Suprapubic skin (tissue), 4 donors: ENCODE data around the gene TLR6.

ENCODE experiments used
- CTCF ChIP-seq, 2 donors: fragments of 200-600 bp in 1 of 2; fragments of 450-650 bp in 1 of 2; sonication (generic) in 1 of 2; IDR thresholded peaks; one replicate each; pipeline ENCODE4 v1.5.1; 2016 to 2019; ENCODE audit warnings: antibody characterized with exemption in 2 of 2, mild to moderate bottlenecking in 1 of 2, moderate library complexity in 1 of 2
- EP300 ChIP-seq: sonication (generic); formaldehyde crosslinking; IDR thresholded peaks from one replicate; pipeline ENCODE4 v1.6.1; 2017; ENCODE audit warnings: antibody characterized with exemption
- POLR2A ChIP-seq, 2 donors: fragments of 450-650 bp; IDR thresholded peaks; one replicate each; pipeline ENCODE4 v1.6.1; 2017; ENCODE audit warnings: antibody characterized with exemption in 2 of 2, mild to moderate bottlenecking in 2 of 2, moderate library complexity in 2 of 2
- POLR2AphosphoS5 ChIP-seq, 3 donors: sonication (generic); formaldehyde crosslinking; IDR thresholded peaks; one replicate each; pipeline ENCODE4 v1.6.1; 2017; ENCODE audit warnings: antibody characterized with exemption in 3 of 3

GRCh38 chr4:38800366-38800765 lies 56.3 kb downstream of the TLR6 start:
- TF ChIP-seq CTCF (IDR thresholded peaks at IDR 0.05) (no peak), EP300 (no peak), POLR2A (IDR thresholded peaks at IDR 0.05) (no peak), POLR2AphosphoS5 (IDR thresholded peaks at IDR 0.05) (no peak)
